SK-N-SH treated with all-trans-retinoic acid at 6 μM for 48 hours (cell line): ENCODE measurements around the gene FFAR3.

Experiments
- ATAC-seq: fragments of 200-7000 bp; cut with Tn5 transposase; 3 replicates; pipeline ENCODE4 v1.9.1; 2020; ENCODE audit warnings: mild to moderate bottlenecking, moderate library complexity
- ARNTL ChIP-seq: fragments of 450-650 bp; formaldehyde crosslinking; IDR thresholded peaks from 2 replicates; pipeline ENCODE4 v1.5.0; 2020; ENCODE audit warnings: low read depth, mild to moderate bottlenecking, moderate library complexity, borderline replicate concordance
- BACH2 ChIP-seq: fragments of 250-450 bp; sonication (Bioruptor Pico); IDR thresholded peaks from 2 replicates; pipeline ENCODE4 v1.9.0; 2021; ENCODE audit warnings: mild to moderate bottlenecking, borderline replicate concordance
- CSRNP3 ChIP-seq: fragments of 250-450 bp; sonication (Bioruptor Pico); IDR thresholded peaks from 2 replicates; pipeline ENCODE4 v1.5.1; 2021; ENCODE audit warnings: mild to moderate bottlenecking, moderate library complexity
- OSR1 ChIP-seq: fragments of 250-450 bp; sonication (Bioruptor Pico); IDR thresholded peaks from 2 replicates; pipeline ENCODE4 v1.8.0; 2022; ENCODE audit warnings: moderate library complexity, mild to moderate bottlenecking, inconsistent platforms
- POU6F1 ChIP-seq: fragments of 250-450 bp; sonication (Bioruptor Pico); IDR thresholded peaks from 2 replicates; pipeline ENCODE4 v1.8.0; 2021; ENCODE audit warnings: low read depth, mild to moderate bottlenecking, moderate library complexity, borderline replicate concordance
- PPARA ChIP-seq: fragments of 250-450 bp; sonication (Bioruptor Pico); IDR thresholded peaks from 2 replicates; pipeline ENCODE4 v1.5.0; 2020; ENCODE audit warnings: mild to moderate bottlenecking, borderline replicate concordance
- RARB ChIP-seq: fragments of 250-450 bp; sonication (Bioruptor Pico); IDR thresholded peaks from 2 replicates; pipeline ENCODE4 v1.8.0; 2021; ENCODE audit warnings: mild to moderate bottlenecking, moderate library complexity
- TCF4 ChIP-seq: fragments of 250-450 bp; sonication (Bioruptor Pico); IDR thresholded peaks from 2 replicates; pipeline ENCODE4 v1.8.0; 2021; ENCODE audit warnings: mild to moderate bottlenecking, moderate library complexity, borderline replicate concordance
- TOX ChIP-seq: fragments of 250-450 bp; sonication (Bioruptor Pico); IDR thresholded peaks from 2 replicates; pipeline ENCODE4 v1.8.0; 2021; ENCODE audit warnings: mild to moderate bottlenecking, moderate library complexity, borderline replicate concordance
- TSHZ2 ChIP-seq: fragments of 250-450 bp; sonication (Bioruptor Pico); IDR thresholded peaks from 2 replicates; pipeline ENCODE4 v1.5.0; 2020; ENCODE audit warnings: mild to moderate bottlenecking, moderate library complexity
- ZFP3 ChIP-seq: fragments of 250-450 bp; sonication (Bioruptor Pico); IDR thresholded peaks from 2 replicates; pipeline ENCODE4 v1.5.0; 2020; ENCODE audit warnings: mild to moderate bottlenecking, moderate library complexity
- ZFP30 ChIP-seq: fragments of 450-650 bp; formaldehyde crosslinking; IDR thresholded peaks from 2 replicates; pipeline ENCODE4 v1.5.0; 2022; ENCODE audit warnings: mild to moderate bottlenecking, moderate library complexity
- ZNF565 ChIP-seq: fragments of 450-650 bp; formaldehyde crosslinking; conservative IDR thresholded peaks from 2 replicates; pipeline ENCODE4 v1.5.0; 2020; ENCODE audit warnings: low read depth, mild to moderate bottlenecking, moderate library complexity
- ZNF8 ChIP-seq: fragments of 450-650 bp; formaldehyde crosslinking; IDR thresholded peaks from 2 replicates; pipeline ENCODE4 v1.5.0; 2020; ENCODE audit warnings: mild to moderate bottlenecking, moderate library complexity
- TF ChIP-seq, protein P1 (sequence below): fragments of 250-450 bp; sonication (Bioruptor Pico); IDR thresholded peaks from 2 replicates; pipeline ENCODE4 v1.8.0; 2020; ENCODE audit warnings: mild to moderate bottlenecking, moderate library complexity, borderline replicate concordance

The FFAR3 gene

DNA sequence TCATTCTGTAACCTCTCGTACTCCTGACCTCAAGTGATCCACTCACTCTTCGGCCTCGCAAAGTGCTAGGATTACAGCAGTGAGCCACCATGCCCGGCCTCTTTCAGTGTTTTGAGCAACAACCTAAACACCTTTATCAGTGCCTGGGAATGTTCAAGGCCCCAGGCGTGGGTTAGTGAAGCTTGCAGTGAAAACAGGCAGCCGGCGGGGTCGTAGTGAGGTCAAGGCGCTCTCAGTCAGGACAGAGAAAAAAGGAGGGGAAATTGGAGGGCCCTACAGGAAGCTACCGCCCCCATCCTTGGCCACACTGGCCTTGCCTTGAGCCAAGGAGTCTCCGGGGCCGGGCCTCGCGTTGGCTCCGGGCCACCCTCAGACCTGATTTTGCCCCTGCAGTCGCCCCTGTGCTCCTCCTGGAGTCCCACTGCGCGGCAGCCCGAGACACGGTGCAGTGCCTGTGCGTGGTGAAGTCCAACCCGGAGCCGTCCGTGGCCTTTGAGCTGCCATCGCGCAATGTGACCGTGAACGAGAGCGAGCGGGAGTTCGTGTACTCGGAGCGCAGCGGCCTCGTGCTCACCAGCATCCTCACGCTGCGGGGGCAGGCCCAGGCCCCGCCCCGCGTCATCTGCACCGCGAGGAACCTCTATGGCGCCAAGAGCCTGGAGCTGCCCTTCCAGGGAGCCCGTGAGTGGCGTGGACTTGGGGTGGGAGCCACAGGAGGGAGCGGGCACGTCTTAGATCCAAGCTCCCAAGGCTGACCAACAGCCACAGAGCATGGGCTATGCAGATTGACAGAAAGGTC, 48.6 kb upstream of the FFAR3 start (continued):
- TF ChIP-seq POU6F1 (CRISPR knock-in tag) (no peak), BACH2 (CRISPR knock-in tag) (no peak), OSR1 (no peak), TSHZ2 (CRISPR knock-in tag) (no peak)

DNA sequence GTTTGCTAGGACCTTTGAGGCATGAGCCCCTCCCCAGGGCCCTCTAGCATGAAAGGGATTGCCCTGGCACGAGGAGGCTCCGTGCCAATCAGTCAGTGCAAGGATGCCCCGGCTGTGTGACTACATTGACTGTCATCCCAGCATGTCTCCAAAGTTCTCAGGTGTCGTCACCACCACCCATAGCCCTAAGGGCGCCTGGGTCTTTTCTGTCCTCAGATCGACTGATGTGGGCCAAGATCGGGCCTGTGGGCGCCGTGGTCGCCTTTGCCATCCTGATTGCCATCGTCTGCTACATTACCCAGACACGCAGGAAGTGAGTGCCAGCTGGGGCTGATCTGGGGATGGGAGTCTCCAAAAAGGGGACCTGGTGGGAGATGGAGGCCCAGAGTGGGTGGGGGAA, 47.9 kb upstream of the FFAR3 start:
- no peak for ATAC-seq
- TF ChIP-seq, protein P1, sequence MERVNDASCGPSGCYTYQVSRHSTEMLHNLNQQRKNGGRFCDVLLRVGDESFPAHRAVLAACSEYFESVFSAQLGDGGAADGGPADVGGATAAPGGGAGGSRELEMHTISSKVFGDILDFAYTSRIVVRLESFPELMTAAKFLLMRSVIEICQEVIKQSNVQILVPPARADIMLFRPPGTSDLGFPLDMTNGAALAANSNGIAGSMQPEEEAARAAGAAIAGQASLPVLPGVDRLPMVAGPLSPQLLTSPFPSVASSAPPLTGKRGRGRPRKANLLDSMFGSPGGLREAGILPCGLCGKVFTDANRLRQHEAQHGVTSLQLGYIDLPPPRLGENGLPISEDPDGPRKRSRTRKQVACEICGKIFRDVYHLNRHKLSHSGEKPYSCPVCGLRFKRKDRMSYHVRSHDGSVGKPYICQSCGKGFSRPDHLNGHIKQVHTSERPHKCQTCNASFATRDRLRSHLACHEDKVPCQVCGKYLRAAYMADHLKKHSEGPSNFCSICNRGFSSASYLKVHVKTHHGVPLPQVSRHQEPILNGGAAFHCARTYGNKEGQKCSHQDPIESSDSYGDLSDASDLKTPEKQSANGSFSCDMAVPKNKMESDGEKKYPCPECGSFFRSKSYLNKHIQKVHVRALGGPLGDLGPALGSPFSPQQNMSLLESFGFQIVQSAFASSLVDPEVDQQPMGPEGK (CRISPR knock-in tag): no peak
- TF ChIP-seq BACH2 (CRISPR knock-in tag) (no peak), RARB (CRISPR knock-in tag) (no peak), TCF4 (CRISPR knock-in tag) (no peak), ZNF565 (CRISPR knock-in tag) (no peak), ZFP30 (CRISPR knock-in tag) (no peak)

- ATAC-seq: no peak
- TF ChIP-seq RARB (CRISPR knock-in tag) (no peak), ZNF8 (no peak), OSR1 (no peak), ZNF565 (CRISPR knock-in tag) (no peak)
- TF ChIP-seq, protein P1 (CRISPR knock-in tag): no peak
These were observed 47.3 kb upstream of the FFAR3 start for GRCh38 chr19:35310811-35311465.

GRCh38 chr19:35311901-35312665, 46.2 kb upstream of the FFAR3 start:
- TF ChIP-seq PPARA (no peak), ZNF565 (CRISPR knock-in tag) (no peak), CSRNP3 (CRISPR knock-in tag) (no peak), OSR1 (no peak), ARNTL (CRISPR knock-in tag) (no peak), RARB (CRISPR knock-in tag) (no peak), ZFP3 (CRISPR knock-in tag) (no peak), TOX (no peak), TSHZ2 (CRISPR knock-in tag) (no peak), ZFP30 (CRISPR knock-in tag) (no peak)

More at GRCh38 chr19:35311901-35312665, 46.2 kb upstream of the FFAR3 start:
- ATAC-seq: no peak
